Measurements from ENCODE around the gene TARS3.
"Not testable (repeated sequence)": the region's sequence is repeated elsewhere in the genome, so short reads cannot be mapped to it uniquely, and the experiment has no call there.

The TARS3 gene

GRCh38 chr15:101697488-101697887 lies 26.8 kb downstream of the TARS3 start:
- no peak for DNase-seq

GRCh38 chr15:101696829-101697228 lies 27.4 kb downstream of the TARS3 start:
- DNase-seq: no peak

DNA sequence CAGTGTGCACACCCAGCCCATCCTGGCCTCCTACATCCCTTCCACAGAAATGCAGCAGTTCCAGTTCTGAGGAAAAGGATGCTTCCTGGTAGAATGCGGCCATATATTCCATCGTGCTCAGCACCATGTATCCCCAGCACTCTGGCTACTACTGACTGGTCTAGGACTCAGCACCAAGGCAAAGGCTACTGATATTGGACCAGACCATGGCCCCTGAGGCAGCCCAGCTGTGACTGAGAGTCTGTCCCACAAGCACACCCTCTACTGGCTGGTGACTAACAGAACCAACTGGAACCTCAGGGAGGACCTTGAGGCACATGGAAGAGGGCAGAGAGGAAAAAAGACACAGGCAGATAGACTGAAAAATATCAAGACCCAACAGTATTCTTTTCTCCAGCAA lies 30.0 kb downstream of the TARS3 start:
- DNase-seq: no peak

GRCh38 chr15:101692801-101693598 lies 31.3 kb downstream of the TARS3 start:
- DNase-seq: no peak

DNA sequence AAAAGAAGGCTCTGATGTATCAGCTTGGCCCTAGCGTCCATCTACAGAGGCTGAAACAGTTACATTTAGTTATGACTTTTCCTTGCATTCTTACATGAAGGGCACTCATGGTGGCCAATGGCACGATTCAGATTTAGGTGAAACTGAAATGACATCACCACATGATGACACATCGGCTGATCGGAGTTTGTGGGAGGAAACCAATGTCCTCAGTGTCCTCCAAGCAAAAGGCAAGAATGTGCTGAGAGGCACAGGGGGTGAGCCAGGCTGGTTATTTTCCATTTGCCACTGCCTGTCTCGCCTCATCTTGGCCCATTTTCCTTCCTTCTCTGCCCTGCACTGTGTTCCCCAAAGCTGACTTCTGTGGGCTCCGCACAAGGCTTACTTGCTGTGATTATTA lies 34.4 kb downstream of the TARS3 start:
- DNase-seq: no peak

- DNase-seq: no peak
These were observed 37.6 kb downstream of the TARS3 start for GRCh38 chr15:101686718-101687117.

- DNase-seq: no peak
These were observed 39.4 kb downstream of the TARS3 start for GRCh38 chr15:101684877-101685276.

GRCh38 chr15:101684384-101684783 lies 39.9 kb downstream of the TARS3 start:
- no peak for DNase-seq

DNA sequence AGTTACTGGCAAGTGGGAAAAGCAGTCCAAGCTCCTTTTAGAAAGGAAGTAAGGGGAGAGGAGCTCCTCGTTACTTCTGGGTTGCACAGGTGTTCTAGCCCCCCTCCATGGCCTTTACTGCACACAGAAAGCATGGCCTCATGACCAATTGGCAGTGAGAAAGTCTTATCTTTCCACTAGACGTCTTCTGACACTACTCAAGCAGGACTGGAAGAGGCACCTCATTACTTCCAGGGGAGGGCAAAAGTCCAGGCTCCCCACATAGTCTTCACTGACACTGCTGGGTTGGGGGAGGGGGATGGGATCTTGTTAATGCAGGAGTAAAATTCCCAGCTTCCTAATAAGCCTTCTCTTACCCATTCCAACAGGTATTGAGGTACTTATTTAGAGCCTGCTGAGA lies 44.5 kb downstream of the TARS3 start:
- DNase-seq: no peak

DNA sequence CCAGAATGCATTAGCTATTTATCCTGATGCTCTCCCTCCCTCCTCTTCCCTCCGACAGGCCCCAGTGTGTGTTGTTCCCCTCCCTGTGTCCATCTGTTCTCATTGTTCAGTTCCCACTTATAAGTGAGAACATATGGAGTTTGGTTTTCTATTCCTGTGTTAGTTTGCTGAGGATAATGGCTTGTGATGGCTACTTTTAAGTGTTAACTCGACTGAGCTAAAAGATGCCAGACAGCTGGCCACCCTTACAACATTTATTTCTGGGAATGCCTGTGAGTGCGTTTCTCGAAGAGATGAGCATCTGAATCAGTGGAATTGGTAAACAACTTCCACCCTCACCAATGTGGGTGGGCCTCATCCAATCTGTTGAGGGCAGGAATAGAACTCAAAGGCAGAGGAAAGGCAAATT lies 47.3 kb downstream of the TARS3 start:
- DNase-seq: no peak

GRCh38 chr15:101675796-101676582 lies 48.3 kb downstream of the TARS3 start:
- DNase-seq: no peak

DNA sequence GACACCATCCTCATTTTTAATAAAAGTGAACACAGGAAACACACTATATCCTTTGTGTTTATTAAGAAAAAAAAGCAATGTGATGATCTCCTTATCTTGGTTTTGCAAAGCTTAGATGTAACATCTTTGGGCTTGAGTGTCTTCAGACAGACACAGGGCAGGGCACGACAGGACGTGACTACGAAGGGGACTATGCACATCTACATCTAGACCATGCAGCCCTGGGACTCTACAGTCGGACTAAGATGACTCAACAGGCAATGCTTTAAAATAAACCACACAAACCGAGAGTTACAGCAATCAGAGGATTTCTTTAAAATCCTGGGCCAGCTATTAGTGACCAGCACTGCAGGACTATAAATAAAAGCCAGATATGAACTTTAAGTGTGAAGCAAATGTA lies 49.3 kb downstream of the TARS3 start:
- no peak for DNase-seq

GRCh38 chr15:101672298-101672697 lies 52.0 kb downstream of the TARS3 start:
- DNase-seq: no peak

GRCh38 chr15:101669744-101670143 lies 54.5 kb downstream of the TARS3 start:
- no peak for DNase-seq

DNA sequence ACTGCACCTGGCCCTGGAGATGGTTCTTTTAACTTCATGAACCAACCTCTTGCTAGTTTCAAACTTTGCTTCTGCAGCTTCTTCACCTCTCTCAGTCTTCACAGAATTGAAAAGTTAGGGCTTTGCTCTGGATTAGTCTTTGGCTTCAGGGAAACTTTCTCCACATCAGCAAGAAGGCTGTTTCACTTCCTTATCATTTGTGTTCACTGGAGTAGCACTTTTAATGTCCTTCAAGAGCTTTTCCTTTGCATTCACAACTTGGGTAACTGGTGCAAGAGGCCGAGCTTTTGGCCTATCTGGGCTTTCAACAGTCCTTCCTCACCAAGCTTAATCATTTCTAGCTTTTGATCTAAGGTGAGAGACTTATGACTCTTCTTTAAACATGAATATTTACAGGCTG lies 56.4 kb downstream of the TARS3 start:
- DNase-seq: no peak

DNA sequence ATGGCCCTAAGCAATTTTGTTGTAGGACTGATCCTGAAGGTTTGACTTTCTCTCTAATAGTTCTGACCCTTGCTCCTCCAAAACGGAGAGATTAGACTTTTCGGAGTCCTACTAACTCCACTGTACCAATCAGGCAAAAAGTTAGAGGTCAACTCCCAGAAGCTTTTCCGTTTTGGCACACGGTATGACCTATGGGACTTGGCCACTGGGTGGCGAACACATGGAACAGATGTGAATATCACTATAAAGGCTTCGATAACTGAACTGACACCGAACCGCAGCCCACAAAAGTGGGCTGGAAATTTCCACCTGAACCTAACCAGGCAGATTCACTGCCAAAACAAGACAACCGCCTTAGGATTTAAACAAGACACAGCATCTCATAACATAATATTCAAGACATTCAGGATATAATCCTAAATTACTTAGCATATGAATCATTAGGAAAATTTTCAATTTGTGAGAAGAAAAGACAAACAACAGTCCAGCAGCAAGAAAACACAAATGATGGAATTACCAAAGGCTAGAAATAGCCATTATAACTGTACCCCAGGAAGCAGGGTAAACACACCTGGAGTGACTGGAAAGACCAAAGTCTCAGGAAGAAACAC lies 59.9 kb downstream of the TARS3 start:
- DNase-seq: no peak

GRCh38 chr15:101662203-101662602 lies 62.1 kb downstream of the TARS3 start:
- no peak for DNase-seq

DNA sequence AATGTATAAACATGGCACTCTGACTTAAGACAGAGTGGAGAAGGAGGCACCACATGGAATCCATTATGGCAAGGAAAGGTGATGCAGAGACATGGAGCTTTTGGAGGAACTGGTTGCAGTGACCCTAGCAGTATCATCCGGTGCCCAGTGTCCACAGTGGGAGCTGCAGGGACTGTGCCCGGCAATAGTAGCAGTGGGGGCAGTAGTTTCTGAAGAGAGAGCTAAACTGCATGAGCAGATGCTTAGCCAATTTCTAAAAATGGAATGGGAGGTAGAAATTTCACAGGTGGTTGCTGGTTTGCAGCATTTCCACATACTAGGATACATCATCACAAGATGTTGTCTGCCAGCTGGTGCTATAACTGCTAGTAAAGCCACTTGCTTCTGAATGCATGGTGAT lies 64.3 kb downstream of the TARS3 start:
- no peak for DNase-seq

DNA sequence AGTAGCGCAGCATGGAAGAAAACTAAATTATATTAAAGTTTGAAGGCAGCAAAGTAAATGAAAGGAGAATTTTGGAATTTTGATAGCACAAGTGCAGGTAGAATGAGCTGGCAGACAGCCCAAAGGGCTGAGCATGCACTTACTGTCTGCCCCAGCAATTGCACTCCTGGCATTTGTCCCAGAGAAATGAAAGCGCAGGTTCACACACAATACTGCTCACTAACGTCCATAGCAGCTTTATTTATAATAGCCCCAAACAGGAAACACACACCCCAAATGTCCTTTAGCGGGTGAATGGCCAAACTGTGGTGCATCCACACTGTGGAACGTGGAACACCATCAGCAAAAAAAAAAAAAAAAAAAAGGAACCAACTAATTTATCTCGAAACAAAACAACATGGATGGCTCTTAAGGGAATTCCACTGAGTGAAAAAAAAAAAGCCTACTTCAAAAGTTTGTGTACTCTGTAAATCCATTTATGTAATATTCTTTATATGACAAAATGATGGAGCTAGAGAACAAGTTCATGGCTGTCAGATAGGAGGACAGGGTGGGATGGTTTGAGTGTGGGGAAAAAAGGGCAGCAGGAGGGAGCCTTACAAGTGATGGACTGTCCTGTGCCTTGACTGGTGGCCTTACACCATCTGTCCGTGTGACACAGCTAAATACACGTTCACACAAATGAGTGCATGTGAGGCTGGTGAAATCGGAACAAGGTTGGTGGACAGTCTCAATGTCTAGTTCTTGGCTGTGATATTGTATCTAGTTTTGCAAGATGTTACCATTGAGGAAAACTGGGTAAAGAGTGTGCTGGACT lies 66.1 kb downstream of the TARS3 start:
- no peak for DNase-seq

- no peak for DNase-seq
These were observed 67.1 kb downstream of the TARS3 start for GRCh38 chr15:101657171-101657570.

- DNase-seq: not testable (repeated sequence)
These were observed 69.5 kb downstream of the TARS3 start for GRCh38 chr15:101654624-101655337.

GRCh38 chr15:101654171-101654570 lies 70.1 kb downstream of the TARS3 start:
- DNase-seq: no peak
